AG08395 (cell line): ENCODE measurements around the gene PPT2.

Source experiments
- DNase-seq: peaks from one replicate; pipeline ENCODE4 v3.0.0; 2012; ENCODE audit warnings: mixed read lengths, low spot score

The PPT2 gene

GRCh38 chr6:32151863-32152768, 1.8 kb upstream of the PPT2 start, which contains the start of gene PRRT1:
PRRT1 (minus strand) TSS chr6:32151939; CDS start chr6:32151827, 112 bp downstream.
- DNase-seq = peak; percentile 44

GRCh38 chr6:32152769-32153563, 975 bp upstream of the PPT2 start:
- DNase-seq = no peak

GRCh38 chr6:32154514-32155161, 697 bp downstream of the PPT2 start:
- DNase-seq = peak; percentile 75

- DNase-seq = no peak
Observed at GRCh38 chr6:32156891-32157290, 3.0 kb downstream of the PPT2 start.

GRCh38 chr6:32158052-32158451, 4.1 kb downstream of the PPT2 start:
- DNase-seq = no peak

- DNase-seq = no peak
Observed at GRCh38 chr6:32163559-32164258, 9.8 kb downstream of the PPT2 start.

GRCh38 chr6:32164295-32164694, 10.4 kb downstream of the PPT2 start, which contains the start of gene EGFL8:
EGFL8 (plus strand) TSS chr6:32164595; CDS start chr6:32166166, 1,571 bp downstream.
- no peak for DNase-seq

- DNase-seq = no peak
Observed at GRCh38 chr6:32166411-32167061, 12.6 kb downstream of the PPT2 start.

- DNase-seq = no peak
Observed at GRCh38 chr6:32167154-32167760, 13.3 kb downstream of the PPT2 start.

- no peak for DNase-seq
Observed at GRCh38 chr6:32167761-32168262, 13.9 kb downstream of the PPT2 start.

- DNase-seq = no peak
Observed at GRCh38 chr6:32168350-32168749, 14.4 kb downstream of the PPT2 start.

- no peak for DNase-seq
Observed at GRCh38 chr6:32168807-32169591, 15.1 kb downstream of the PPT2 start.

GRCh38 chr6:32170294-32170693, 16.4 kb downstream of the PPT2 start:
- DNase-seq = no peak

GRCh38 chr6:32171234-32171633, 17.3 kb downstream of the PPT2 start:
- DNase-seq = no peak

GRCh38 chr6:32173051-32173727, 19.2 kb downstream of the PPT2 start:
- no peak for DNase-seq

GRCh38 chr6:32174416-32174815, 20.5 kb downstream of the PPT2 start:
- DNase-seq = no peak

GRCh38 chr6:32175322-32175710, 21.4 kb downstream of the PPT2 start:
- no peak for DNase-seq

GRCh38 chr6:32175711-32176475, 22.0 kb downstream of the PPT2 start, which contains the start of gene AGPAT1:
AGPAT1 (minus strand) TSS chr6:32176084; CDS start chr6:32171496, 4,588 bp downstream.
- DNase-seq = peak; percentile 99
